NCI-H2107 (cell line): ENCODE measurements around the gene HDAC10.
"Not testable (repeated sequence)": the region's sequence is repeated elsewhere in the genome, so short reads cannot be mapped to it uniquely, and the experiment has no call there.

Experiments
- DNase-seq: peaks from one replicate; lab custom pipeline; 2025; lab: John Stamatoyannopoulos, UW

The HDAC10 gene

GRCh38 chr22:50284479-50284878 lies 33.4 kb upstream of the HDAC10 start:
- no peak for DNase-seq

- DNase-seq = no peak
Measured at GRCh38 chr22:50283821-50284220, 32.8 kb upstream of the HDAC10 start.

- DNase-seq = no peak
Measured at GRCh38 chr22:50282361-50283155, 31.5 kb upstream of the HDAC10 start.

GRCh38 chr22:50281957-50282356 lies 30.9 kb upstream of the HDAC10 start:
- DNase-seq = no peak

- DNase-seq = no peak
Measured at GRCh38 chr22:50281384-50281760, 30.3 kb upstream of the HDAC10 start.

- DNase-seq = no peak
Measured at GRCh38 chr22:50280708-50281383, 29.8 kb upstream of the HDAC10 start.

- DNase-seq = no peak
Measured at GRCh38 chr22:50280022-50280707, 29.1 kb upstream of the HDAC10 start.

- DNase-seq = no peak
Measured at GRCh38 chr22:50278956-50279619, 28.0 kb upstream of the HDAC10 start.

GRCh38 chr22:50278461-50278860 lies 27.4 kb upstream of the HDAC10 start:
- DNase-seq = no peak

- no peak for DNase-seq
Measured at GRCh38 chr22:50277761-50278160, 26.7 kb upstream of the HDAC10 start.

GRCh38 chr22:50276143-50276542 lies 25.1 kb upstream of the HDAC10 start:
- DNase-seq = no peak

- DNase-seq = no peak
Measured at GRCh38 chr22:50275181-50276055, 24.4 kb upstream of the HDAC10 start.

GRCh38 chr22:50274771-50275170 lies 23.7 kb upstream of the HDAC10 start:
- no peak for DNase-seq

GRCh38 chr22:50274311-50274710 lies 23.2 kb upstream of the HDAC10 start:
- no peak for DNase-seq

- DNase-seq = not testable (repeated sequence)
Measured at GRCh38 chr22:50273781-50274180, 22.7 kb upstream of the HDAC10 start.

- DNase-seq = not testable (repeated sequence)
Measured at GRCh38 chr22:50273352-50273751, 22.3 kb upstream of the HDAC10 start.

- DNase-seq = no peak
Measured at GRCh38 chr22:50272044-50272802, 21.2 kb upstream of the HDAC10 start.

- peak; percentile 43 for DNase-seq
Measured at GRCh38 chr22:50271519-50271970, 20.5 kb upstream of the HDAC10 start.

- no peak for DNase-seq
Measured at GRCh38 chr22:50270666-50271394, 19.8 kb upstream of the HDAC10 start.
